NB4 (cell line): ENCODE data around the gene CCDC24.

ENCODE experiments used
- DNase-seq: peaks from one replicate; pipeline ENCODE4 v3.0.0; 2010; ENCODE audit warnings: low read depth
- H3K4me3 ChIP-seq: one replicate; pipeline ENCODE4 v1.5.1; 2011; ENCODE audit warnings: mild to moderate bottlenecking, low read depth, low read length, moderate library complexity
- MYC ChIP-seq: IDR thresholded peaks from 2 replicates; pipeline ENCODE4 v1.6.1; 2011; ENCODE audit warnings: low read depth, low read length
- POLR2A ChIP-seq: IDR thresholded peaks from 2 replicates; pipeline ENCODE4 v1.6.1; 2011; ENCODE audit warnings: mild to moderate bottlenecking; ENCODE audit not compliant: insufficient read length; ENCODE audit errors: extremely low read depth
- TF ChIP-seq, protein P1 (sequence below): IDR thresholded peaks from one replicate; pipeline ENCODE4 v1.5.1; 2012; ENCODE audit warnings: low read depth, low read length
- TF ChIP-seq, protein P2 (sequence below): IDR thresholded peaks from 2 replicates; pipeline ENCODE4 v1.6.1; 2011; ENCODE audit warnings: low read depth, low read length

The CCDC24 gene

DNA sequence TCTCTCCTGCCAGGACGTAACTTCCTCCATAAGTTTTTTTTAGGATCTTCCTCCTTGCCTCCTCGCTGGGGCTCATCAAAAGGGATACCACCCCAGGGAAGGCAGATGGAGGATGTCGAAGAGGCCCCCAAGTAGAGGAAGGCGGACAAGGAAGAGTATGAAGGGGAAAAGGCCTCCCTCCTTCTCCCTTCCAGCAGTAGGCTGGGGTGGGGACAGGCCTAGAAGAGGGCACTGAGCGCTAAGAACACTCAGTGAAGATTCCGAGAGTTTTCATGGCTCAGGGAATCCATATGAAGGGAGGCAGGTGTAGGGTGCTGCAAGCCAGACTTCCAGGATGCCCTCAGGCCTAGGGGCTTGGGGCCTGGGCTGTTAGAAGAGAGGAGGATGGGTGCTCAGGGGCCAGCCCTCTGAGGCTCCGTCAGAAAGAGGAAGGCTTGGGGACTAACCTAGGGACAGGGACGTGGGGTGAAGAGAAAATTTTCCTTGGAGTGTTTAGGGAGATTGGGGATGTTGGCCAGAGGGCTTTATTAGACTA is 41.7 kb downstream of the CCDC24 start:
- TF ChIP-seq, protein P1, sequence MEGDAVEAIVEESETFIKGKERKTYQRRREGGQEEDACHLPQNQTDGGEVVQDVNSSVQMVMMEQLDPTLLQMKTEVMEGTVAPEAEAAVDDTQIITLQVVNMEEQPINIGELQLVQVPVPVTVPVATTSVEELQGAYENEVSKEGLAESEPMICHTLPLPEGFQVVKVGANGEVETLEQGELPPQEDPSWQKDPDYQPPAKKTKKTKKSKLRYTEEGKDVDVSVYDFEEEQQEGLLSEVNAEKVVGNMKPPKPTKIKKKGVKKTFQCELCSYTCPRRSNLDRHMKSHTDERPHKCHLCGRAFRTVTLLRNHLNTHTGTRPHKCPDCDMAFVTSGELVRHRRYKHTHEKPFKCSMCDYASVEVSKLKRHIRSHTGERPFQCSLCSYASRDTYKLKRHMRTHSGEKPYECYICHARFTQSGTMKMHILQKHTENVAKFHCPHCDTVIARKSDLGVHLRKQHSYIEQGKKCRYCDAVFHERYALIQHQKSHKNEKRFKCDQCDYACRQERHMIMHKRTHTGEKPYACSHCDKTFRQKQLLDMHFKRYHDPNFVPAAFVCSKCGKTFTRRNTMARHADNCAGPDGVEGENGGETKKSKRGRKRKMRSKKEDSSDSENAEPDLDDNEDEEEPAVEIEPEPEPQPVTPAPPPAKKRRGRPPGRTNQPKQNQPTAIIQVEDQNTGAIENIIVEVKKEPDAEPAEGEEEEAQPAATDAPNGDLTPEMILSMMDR, result no peak
- no peak for TF ChIP-seq MYC
- TF ChIP-seq, protein P2, sequence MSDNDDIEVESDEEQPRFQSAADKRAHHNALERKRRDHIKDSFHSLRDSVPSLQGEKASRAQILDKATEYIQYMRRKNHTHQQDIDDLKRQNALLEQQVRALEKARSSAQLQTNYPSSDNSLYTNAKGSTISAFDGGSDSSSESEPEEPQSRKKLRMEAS, result no peak
- no peak for TF ChIP-seq POLR2A
- DNase-seq, result no peak
- H3K4me3 ChIP-seq, result no peak overlapping the region

DNA sequence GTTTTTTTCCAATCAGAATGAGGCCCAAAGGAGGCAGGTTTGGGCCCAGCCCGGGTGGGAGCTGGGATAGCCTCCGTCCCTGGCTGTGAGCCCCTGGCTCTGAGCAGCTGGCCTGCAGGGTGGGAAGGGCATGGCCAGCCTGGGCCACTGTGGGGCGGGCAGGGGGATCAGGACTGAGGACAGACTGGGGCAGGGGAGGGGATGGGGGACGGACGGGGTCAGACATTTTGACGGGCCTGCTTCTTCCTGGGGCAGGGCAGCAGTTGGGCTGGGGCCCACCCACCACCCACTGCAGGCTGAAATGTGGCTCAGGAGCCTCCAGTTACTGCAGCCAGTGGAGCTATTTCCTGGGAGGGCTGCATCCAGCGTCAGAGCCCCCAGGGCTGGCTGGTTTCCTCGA is 42.4 kb downstream of the CCDC24 start:
- DNase-seq, result no peak
- TF ChIP-seq, protein P2, result no peak
- TF ChIP-seq, protein P1, result no peak
- no peak for TF ChIP-seq MYC
- no peak for TF ChIP-seq POLR2A
- no peak overlapping the region for H3K4me3 ChIP-seq

DNA sequence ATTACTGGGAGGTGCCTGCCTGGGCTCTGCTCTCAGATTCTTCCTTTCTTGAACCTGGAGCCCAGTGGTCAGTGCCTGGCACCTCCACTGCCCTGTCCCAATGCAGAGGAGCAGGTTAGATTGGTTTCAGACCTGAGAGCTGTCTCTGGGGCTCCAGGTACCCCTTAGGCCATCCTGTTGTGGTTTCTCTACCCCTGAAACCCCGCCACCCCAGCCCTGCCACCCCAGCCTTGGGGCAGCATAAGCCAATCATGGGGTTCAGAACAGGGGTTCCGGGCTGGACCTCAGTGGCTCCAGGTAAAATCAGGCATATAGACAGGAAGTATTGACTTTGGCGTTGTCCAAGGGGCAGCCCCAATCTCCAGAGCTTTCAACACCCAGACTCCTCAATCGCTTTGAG is 43.0 kb downstream of the CCDC24 start:
- TF ChIP-seq MYC (no peak), POLR2A (no peak)
- TF ChIP-seq, protein P2, result no peak
- TF ChIP-seq, protein P1, result no peak
- H3K4me3 ChIP-seq, result no peak overlapping the region
- DNase-seq, result no peak

DNA sequence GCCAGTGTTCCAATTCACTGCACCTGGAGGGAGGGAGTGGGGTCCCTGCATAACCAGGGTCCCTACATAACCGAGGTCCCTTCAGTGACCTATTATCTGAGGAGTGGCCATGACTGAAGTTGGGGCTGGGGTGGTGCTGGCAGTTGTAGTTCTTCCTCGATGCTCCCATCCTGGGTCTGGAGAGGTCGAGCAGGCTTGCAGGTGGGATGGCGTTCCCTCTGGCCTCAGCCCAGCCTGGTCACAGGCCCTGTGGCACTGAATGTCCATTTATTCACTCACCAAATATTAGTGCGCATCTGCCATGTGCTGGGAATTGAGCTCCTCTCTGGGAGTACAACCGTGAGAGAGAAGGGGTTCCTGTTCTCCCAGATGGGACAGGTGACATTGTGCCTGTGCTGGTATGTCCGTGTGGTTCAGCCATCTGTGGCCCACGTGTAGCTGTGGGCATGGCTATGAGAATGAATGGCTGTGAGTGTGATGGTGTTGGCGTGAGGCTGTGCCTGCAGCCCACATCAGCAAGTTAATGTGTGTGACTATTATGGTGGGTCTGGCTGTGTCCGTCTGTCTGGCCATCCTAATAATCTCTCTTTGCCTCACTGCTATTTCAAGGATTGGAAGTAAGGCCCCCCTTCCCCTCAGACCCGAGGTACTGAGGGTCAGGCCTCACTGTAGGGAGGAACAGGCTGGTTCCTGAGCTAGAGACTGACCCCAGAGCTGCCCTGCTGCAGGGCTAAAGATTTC is 43.7 kb downstream of the CCDC24 start:
- no peak overlapping the region for H3K4me3 ChIP-seq
- DNase-seq, result no peak
- no peak for TF ChIP-seq POLR2A

DNA sequence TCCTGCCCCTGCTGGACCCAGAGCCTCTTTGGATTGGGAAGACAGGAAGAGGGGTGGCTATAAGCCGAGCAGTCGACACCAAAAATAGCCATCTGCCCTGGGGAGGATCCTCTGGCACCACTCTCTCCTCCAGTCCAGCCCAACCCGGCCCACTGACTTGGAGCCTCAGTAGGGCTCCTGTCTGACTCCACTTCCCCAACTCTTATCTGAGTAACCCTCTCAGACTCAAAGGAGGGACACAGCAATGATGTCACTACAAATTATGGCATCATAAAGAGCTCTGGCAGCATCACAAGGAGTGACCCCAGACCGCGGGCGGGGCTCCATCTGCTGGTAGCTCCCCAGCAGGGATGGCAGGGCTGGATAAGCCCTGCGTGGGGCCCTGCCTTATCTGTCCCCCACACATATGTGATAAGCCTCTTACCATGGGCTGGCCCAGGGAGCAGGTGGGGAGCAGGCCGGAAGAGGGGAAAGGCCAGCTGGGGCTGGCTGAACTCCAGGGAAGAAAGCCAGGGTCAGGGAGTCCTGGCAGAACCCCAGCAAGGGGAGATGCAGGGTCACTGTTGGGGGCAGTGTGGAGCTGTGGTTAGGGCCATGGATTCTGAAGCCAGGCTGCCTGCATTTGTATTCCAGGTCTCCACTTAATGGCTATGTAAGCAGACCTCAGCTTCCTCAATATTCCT is 44.5 kb downstream of the CCDC24 start:
- H3K4me3 ChIP-seq, result no peak overlapping the region
- DNase-seq, result peak; percentile 38
- TF ChIP-seq, protein P1, result peak; percentile 25
- no peak for TF ChIP-seq MYC

DNA sequence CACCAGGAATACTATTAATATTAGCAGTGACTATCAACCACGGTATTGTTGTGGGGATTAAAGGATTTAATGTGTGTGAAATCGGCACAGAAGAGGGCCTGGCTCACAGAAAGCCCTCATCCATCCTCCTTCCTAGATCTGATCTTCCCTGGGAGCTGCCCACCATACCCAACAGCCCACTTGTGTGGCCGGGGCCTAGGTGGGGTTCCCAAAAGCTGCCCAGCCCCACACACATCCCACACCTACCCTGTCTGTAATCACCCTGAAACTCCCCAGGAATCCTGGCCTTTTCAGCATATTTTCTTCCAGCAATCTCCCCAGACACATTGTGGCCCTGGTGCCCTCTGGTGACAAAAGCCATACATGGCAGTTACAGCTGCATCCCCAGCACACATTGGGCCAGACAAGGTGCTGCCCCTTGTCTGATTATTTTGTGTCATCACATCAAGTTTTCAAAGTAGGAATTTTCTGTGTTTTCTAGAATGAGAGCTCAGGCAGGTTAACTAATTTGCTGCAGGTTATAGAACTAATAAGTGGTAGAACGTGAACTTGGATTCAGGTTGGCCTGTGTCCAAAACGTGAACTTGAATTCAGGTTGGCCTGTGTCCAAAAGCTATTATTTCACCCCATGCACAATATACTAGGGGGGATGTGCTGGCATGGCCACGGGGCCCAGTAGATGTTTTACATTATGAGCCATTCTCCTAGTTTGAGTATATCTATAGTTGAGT is 45.2 kb downstream of the CCDC24 start:
- no peak for TF ChIP-seq POLR2A
- TF ChIP-seq, protein P2, result 0 out of 2 replicates have a peak, but pooled peaks have one; percentile 8
- TF ChIP-seq MYC, result 0 out of 2 replicates have a peak, but pooled peaks have one; percentile 14
- TF ChIP-seq, protein P1, result peak; percentile 89
- H3K4me3 ChIP-seq, result no peak overlapping the region
- peak; percentile 69 for DNase-seq
